ENCODE data around the gene OOSP2. TPM values are rescaled to one million over a fixed set of nuclear protein-coding genes. Genes with fewer than 3 reads are reported as not detected.

The OOSP2 gene
- total RNA-seq (2022; extraction: Qiagen RNA extraction), result not detected in 5 replicates

DNA sequence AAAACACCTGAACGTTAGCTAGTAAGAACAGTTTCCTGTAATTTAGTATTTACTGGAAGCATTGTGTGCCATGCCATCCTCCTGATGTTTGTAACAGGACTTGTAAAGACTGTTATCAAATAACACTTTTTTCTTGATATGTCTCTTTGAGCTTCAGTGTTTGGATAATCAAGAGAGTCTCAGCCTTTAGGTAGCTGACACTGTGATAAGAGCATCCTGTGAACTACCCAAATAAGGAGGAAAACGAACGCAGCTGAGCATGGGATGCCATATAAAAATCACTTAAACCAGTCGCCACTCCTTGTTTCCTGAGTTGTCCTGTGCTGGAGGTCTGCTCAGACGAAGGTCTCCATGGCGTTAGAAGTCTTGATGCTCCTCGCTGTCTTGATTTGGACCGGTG, at the start of gene OOSP2:
Gene OOSP2, plus strand, starts transcription at position 301 of the 400 bp plus-strand sequence. Its CDS starts 51 bp downstream, at position 352.

GRCh38 chr11:60016881-60017280, 23.3 kb upstream of the OOSP2 start, which contains the start of gene OOSP4B:
Gene OOSP4B (plus strand): TSS chr11:60017181.

GRCh38 chr11:60056349-60056969, 16.2 kb downstream of the OOSP2 start, which contains the start of gene MS4A3:
Gene MS4A3 (plus strand): TSS chr11:60056665. CDS start chr11:60061161, 4,496 bp downstream.

DNA sequence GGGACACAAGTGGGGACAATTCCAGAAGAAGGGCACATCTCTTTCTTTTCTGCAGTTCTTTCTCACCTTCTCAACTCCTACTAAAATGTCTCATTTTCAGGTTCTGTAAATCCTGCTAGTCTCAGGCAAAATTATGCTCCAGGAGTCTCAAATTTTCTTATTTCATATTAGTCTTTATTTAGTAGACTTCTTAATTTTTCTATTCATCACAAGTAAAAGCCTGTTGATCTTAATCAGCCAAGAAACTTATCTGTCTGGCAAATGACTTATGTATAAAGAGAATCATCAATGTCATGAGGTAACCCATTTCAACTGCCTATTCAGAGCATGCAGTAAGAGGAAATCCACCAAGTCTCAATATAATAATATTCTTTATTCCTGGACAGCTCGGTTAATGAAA, 48.2 kb downstream of the OOSP2 start, which contains the start of gene MS4A2:
Gene MS4A2, plus strand, starts transcription at position 301 of the 400 bp plus-strand sequence. CDS start 102 bp downstream, outside the sequence.

Other genes starting within 250 kb of the OOSP2 start
- gene MRPL16, start 229.6 kb upstream of the OOSP2 start, total RNA-seq (2022; extraction: Qiagen RNA extraction), result 60.4 to 65.1 TPM (median 64.2 TPM) in 5 replicates
- gene CBLIF, start 194.9 kb upstream of the OOSP2 start, total RNA-seq (2022; extraction: Qiagen RNA extraction), result not detected in 5 replicates
- 0.26 to 0.42 TPM (median 0.36 TPM) in 5 replicates for gene TCN1, start 173.9 kb upstream of the OOSP2 start, total RNA-seq (2022; extraction: Qiagen RNA extraction)
- not detected in 5 replicates for gene OOSP3, start 161.6 kb upstream of the OOSP2 start, total RNA-seq (2022; extraction: Qiagen RNA extraction)
- gene OOSP1, start 102.0 kb upstream of the OOSP2 start, total RNA-seq (2022; extraction: Qiagen RNA extraction), result not detected in 5 replicates
- gene OOSP4A, start 76.4 kb upstream of the OOSP2 start, total RNA-seq (2022; extraction: Qiagen RNA extraction), result not detected in 5 replicates
- not detected in 5 replicates for gene OOSP4B, start 23.2 kb upstream of the OOSP2 start, total RNA-seq (2022; extraction: Qiagen RNA extraction)
- gene MS4A3, start 16.3 kb downstream of the OOSP2 start, total RNA-seq (2022; extraction: Qiagen RNA extraction), result not detected in 5 replicates
- not detected in 5 replicates for gene MS4A2, start 48.3 kb downstream of the OOSP2 start, total RNA-seq (2022; extraction: Qiagen RNA extraction)
- gene MS4A6A, start 142.7 kb downstream of the OOSP2 start, total RNA-seq (2022; extraction: Qiagen RNA extraction), result not detected in 5 replicates
- gene MS4A4E, start 202.7 kb downstream of the OOSP2 start, total RNA-seq (2022; extraction: Qiagen RNA extraction), result not detected in 5 replicates
- gene MS4A4A, start 240.3 kb downstream of the OOSP2 start, total RNA-seq (2022; extraction: Qiagen RNA extraction), result not detected in 5 replicates